CD1c-positive myeloid dendritic cell (primary cell): Measurements from ENCODE around the gene ARID5B.

Experiments
- DNase-seq: peaks from one replicate; pipeline ENCODE4 v3.0.0-alpha.2; 2016; ENCODE audit errors: extremely low spot score

ARID5B gene

DNA sequence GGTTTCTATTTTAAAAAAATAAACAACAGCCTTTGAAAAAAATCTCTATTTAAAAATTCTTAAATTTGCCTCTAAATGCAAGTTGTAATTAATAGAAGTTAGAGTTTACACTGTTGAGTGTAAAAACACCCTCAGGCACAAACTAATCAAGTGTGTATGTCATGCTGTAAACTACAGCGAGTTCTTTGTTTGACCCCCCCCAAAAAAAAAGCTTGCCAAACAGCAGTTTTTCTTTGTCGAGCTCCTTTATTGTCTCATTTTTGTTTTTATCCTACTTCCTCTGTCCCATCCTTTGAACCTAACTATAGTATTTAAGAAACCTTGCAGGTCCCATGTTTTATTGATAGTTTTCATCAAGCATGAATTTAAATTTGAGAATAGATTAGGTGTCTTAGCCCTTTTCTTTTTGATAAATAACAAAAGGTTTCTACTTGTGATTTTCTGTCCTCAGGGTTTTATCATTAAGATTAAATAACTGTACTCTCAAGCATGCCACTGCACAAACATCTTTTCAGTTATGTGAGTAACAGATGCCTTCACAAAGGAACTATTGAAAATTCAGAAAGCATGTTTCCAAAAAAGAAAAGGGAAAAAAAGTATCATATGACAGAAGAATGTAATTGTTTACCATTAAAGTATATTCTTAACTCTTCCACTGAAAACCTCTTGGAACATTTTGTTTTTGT is 176.0 kb downstream of the ARID5B start:
- DNase-seq, result no peak

- DNase-seq, result no peak
These were observed 178.5 kb downstream of the ARID5B start for GRCh38 chr10:62079885-62080559.

DNA sequence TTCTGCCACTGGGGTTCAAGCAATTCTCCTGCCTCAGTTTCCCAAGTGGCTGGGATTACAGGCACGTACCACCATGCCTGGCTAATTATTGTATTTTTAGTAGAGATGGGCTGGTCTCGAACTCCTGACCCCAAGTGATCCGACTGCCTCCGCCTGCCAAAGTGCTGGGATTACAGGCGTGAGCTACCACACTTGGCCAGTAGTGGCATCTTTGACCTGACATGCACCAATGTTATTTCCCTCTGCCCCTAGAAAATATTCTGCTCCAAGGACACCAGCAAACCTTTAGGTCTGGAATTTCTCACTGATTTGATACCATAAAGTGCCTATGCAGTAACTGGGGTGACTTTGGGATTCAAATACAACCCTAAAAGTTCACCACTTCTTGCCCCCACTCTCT is 179.4 kb downstream of the ARID5B start:
- no peak for DNase-seq

GRCh38 chr10:62081341-62082270 is 180.1 kb downstream of the ARID5B start:
- no peak for DNase-seq

GRCh38 chr10:62082271-62082656 is 180.8 kb downstream of the ARID5B start:
- no peak for DNase-seq

- peak; percentile 40 for DNase-seq
These were observed 181.4 kb downstream of the ARID5B start for GRCh38 chr10:62082729-62083411.

- DNase-seq, result no peak
These were observed 182.1 kb downstream of the ARID5B start for GRCh38 chr10:62083412-62084267.

- no peak for DNase-seq
These were observed 183.0 kb downstream of the ARID5B start for GRCh38 chr10:62084451-62084850.

- DNase-seq, result no peak
These were observed 183.9 kb downstream of the ARID5B start for GRCh38 chr10:62085404-62085803.

- no peak for DNase-seq
These were observed 184.3 kb downstream of the ARID5B start for GRCh38 chr10:62085821-62086220.

DNA sequence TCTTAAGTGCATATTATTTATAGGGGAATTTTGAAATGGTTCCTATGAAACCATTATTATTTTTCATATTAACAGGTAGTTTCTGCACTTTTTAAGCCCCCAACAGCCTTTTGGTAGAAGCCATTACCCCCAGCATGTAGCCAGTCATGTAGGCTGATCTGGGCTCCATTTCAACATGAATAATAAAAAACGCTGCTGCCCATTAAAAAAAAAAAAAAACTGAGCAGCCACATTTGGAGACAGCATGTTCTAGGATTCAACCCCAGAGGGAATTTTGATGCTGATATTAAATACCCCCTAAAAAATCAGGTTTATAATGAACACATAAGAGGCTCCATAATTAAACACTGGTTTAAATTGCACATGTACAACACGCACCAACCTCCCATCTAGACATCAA is 185.8 kb downstream of the ARID5B start:
- DNase-seq, result no peak

- DNase-seq, result no peak
These were observed 187.3 kb downstream of the ARID5B start for GRCh38 chr10:62088786-62089185.

- no peak for DNase-seq
These were observed 191.0 kb downstream of the ARID5B start for GRCh38 chr10:62092301-62093030.

- DNase-seq, result no peak
These were observed 192.4 kb downstream of the ARID5B start for GRCh38 chr10:62093863-62094291.

- DNase-seq, result no peak
These were observed 194.0 kb downstream of the ARID5B start for GRCh38 chr10:62095181-62096122.

GRCh38 chr10:62096256-62096933 is 194.9 kb downstream of the ARID5B start:
- no peak for DNase-seq

- DNase-seq, result no peak
These were observed 197.0 kb downstream of the ARID5B start for GRCh38 chr10:62098278-62099121.

- DNase-seq, result no peak
These were observed 197.8 kb downstream of the ARID5B start for GRCh38 chr10:62099299-62099698.
